Esophagus squamous epithelium (tissue), 4 donors: ENCODE measurements around the gene FKBP14.

Experiments used
- POLR2A ChIP-seq, 4 donors: fragments of 450-650 bp; IDR thresholded peaks; one replicate each; pipeline ENCODE4 v1.6.1; 2017; ENCODE audit warnings: antibody characterized with exemption in 4 of 4, mild to moderate bottlenecking in 4 of 4, moderate library complexity in 3 of 4
- TF ChIP-seq, protein P1 (sequence below), 6 experiments: fragments of 450-650 bp in 4 of 6; fragments of 200-600 bp in 2 of 6; sonication (generic) in 2 of 6; IDR thresholded peaks; one replicate each; pipeline ENCODE4 v1.5.1; 2016 to 2019; ENCODE audit warnings: antibody characterized with exemption in 6 of 6, mild to moderate bottlenecking in 4 of 6, moderate library complexity in 4 of 6

DNA sequence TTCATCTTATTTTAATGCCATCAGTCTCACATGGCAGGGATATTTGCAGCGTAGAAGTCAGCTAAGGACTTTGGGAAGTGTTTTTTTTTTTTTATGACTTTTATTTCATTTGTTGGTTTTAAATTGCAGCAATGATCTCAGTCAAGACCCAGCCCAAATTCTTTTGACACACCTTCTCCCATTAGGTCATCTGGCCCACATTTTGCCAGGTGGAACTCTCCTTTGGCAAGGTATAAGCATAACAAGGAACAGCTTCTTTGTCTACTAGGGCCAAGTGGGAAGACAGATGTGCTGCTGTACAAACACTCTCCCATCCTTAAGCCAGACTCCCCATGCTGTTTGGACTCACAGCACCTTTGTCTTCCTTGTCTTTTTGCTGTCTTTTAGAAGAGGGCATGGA is 43.5 kb upstream of the FKBP14 start:
- TF ChIP-seq, protein P1, sequence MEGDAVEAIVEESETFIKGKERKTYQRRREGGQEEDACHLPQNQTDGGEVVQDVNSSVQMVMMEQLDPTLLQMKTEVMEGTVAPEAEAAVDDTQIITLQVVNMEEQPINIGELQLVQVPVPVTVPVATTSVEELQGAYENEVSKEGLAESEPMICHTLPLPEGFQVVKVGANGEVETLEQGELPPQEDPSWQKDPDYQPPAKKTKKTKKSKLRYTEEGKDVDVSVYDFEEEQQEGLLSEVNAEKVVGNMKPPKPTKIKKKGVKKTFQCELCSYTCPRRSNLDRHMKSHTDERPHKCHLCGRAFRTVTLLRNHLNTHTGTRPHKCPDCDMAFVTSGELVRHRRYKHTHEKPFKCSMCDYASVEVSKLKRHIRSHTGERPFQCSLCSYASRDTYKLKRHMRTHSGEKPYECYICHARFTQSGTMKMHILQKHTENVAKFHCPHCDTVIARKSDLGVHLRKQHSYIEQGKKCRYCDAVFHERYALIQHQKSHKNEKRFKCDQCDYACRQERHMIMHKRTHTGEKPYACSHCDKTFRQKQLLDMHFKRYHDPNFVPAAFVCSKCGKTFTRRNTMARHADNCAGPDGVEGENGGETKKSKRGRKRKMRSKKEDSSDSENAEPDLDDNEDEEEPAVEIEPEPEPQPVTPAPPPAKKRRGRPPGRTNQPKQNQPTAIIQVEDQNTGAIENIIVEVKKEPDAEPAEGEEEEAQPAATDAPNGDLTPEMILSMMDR (IDR thresholded peaks at IDR 0.05) = no peak
- no peak for TF ChIP-seq POLR2A (IDR thresholded peaks at IDR 0.05)
